SK-N-SH treated with all-trans-retinoic acid at 6 μM for 48 hours (cell line): ENCODE results near the gene OR7G1.

Experiments
- ATAC-seq: fragments of 200-7000 bp; cut with Tn5 transposase; 3 replicates; pipeline ENCODE4 v1.9.1; 2020; ENCODE audit warnings: mild to moderate bottlenecking, moderate library complexity
- ARNTL ChIP-seq: fragments of 450-650 bp; formaldehyde crosslinking; IDR thresholded peaks from 2 replicates; pipeline ENCODE4 v1.5.0; 2020; ENCODE audit warnings: low read depth, mild to moderate bottlenecking, moderate library complexity, borderline replicate concordance
- BACH2 ChIP-seq: fragments of 250-450 bp; sonication (Bioruptor Pico); IDR thresholded peaks from 2 replicates; pipeline ENCODE4 v1.9.0; 2021; ENCODE audit warnings: mild to moderate bottlenecking, borderline replicate concordance
- CSDC2 ChIP-seq: fragments of 250-450 bp; sonication (Bioruptor Pico); IDR thresholded peaks from 2 replicates; pipeline ENCODE4 v1.5.0; 2020; ENCODE audit warnings: mild to moderate bottlenecking, moderate library complexity
- ESRRG ChIP-seq: fragments of 250-450 bp; sonication (Bioruptor Pico); IDR thresholded peaks from 2 replicates; pipeline ENCODE4 v1.6.1; 2021; ENCODE audit warnings: mild to moderate bottlenecking
- GLIS3 ChIP-seq: fragments of 250-450 bp; sonication (Bioruptor Pico); IDR thresholded peaks from 2 replicates; pipeline ENCODE4 v1.5.0; 2020; ENCODE audit warnings: mild to moderate bottlenecking, moderate library complexity
- ISL1 ChIP-seq: fragments of 250-450 bp; sonication (Bioruptor Pico); IDR thresholded peaks from 2 replicates; pipeline ENCODE4 v2.1.2; 2022; ENCODE audit warnings: mild to moderate bottlenecking, moderate library complexity
- RARB ChIP-seq: fragments of 250-450 bp; sonication (Bioruptor Pico); IDR thresholded peaks from 2 replicates; pipeline ENCODE4 v1.8.0; 2021; ENCODE audit warnings: mild to moderate bottlenecking, moderate library complexity
- SNAI2 ChIP-seq: fragments of 250-450 bp; sonication (Bioruptor Pico); IDR thresholded peaks from 2 replicates; pipeline ENCODE4 v1.5.0; 2020; ENCODE audit warnings: mild to moderate bottlenecking, moderate library complexity
- TCF4 ChIP-seq: fragments of 250-450 bp; sonication (Bioruptor Pico); IDR thresholded peaks from 2 replicates; pipeline ENCODE4 v1.8.0; 2021; ENCODE audit warnings: mild to moderate bottlenecking, moderate library complexity, borderline replicate concordance
- TOX ChIP-seq: fragments of 250-450 bp; sonication (Bioruptor Pico); IDR thresholded peaks from 2 replicates; pipeline ENCODE4 v1.8.0; 2021; ENCODE audit warnings: mild to moderate bottlenecking, moderate library complexity, borderline replicate concordance
- ZC3H10 ChIP-seq: fragments of 250-450 bp; sonication (Bioruptor Pico); IDR thresholded peaks from 2 replicates; pipeline ENCODE4 v1.5.1; 2021; ENCODE audit warnings: mild to moderate bottlenecking, moderate library complexity
- ZFP3 ChIP-seq: fragments of 250-450 bp; sonication (Bioruptor Pico); IDR thresholded peaks from 2 replicates; pipeline ENCODE4 v1.5.0; 2020; ENCODE audit warnings: mild to moderate bottlenecking, moderate library complexity
- ZFP30 ChIP-seq: fragments of 450-650 bp; formaldehyde crosslinking; IDR thresholded peaks from 2 replicates; pipeline ENCODE4 v1.5.0; 2022; ENCODE audit warnings: mild to moderate bottlenecking, moderate library complexity
- ZNF565 ChIP-seq: fragments of 450-650 bp; formaldehyde crosslinking; conservative IDR thresholded peaks from 2 replicates; pipeline ENCODE4 v1.5.0; 2020; ENCODE audit warnings: low read depth, mild to moderate bottlenecking, moderate library complexity
- ZNF70 ChIP-seq: fragments of 450-650 bp; formaldehyde crosslinking; IDR thresholded peaks from 2 replicates; pipeline ENCODE4 v1.5.0; 2020; ENCODE audit warnings: mild to moderate bottlenecking, moderate library complexity
- ZNF8 ChIP-seq: fragments of 450-650 bp; formaldehyde crosslinking; IDR thresholded peaks from 2 replicates; pipeline ENCODE4 v1.5.0; 2020; ENCODE audit warnings: mild to moderate bottlenecking, moderate library complexity
- TF ChIP-seq, protein P1 (sequence below): fragments of 250-450 bp; sonication (Bioruptor Pico); IDR thresholded peaks from 2 replicates; pipeline ENCODE4 v1.8.0; 2020; ENCODE audit warnings: mild to moderate bottlenecking, moderate library complexity, borderline replicate concordance
- TF ChIP-seq, protein P2 (sequence below): fragments of 250-450 bp; sonication (Bioruptor Pico); IDR thresholded peaks from 2 replicates; pipeline ENCODE4 v1.5.1; 2020; ENCODE audit warnings: low read depth, mild to moderate bottlenecking, moderate library complexity
- TF ChIP-seq, protein P3 (sequence below): fragments of 250-450 bp; sonication (Bioruptor Pico); IDR thresholded peaks from 2 replicates; pipeline ENCODE4 v1.5.1; 2021; ENCODE audit warnings: mild to moderate bottlenecking, moderate library complexity
- TF ChIP-seq, protein P4 (sequence below): fragments of 250-450 bp; sonication (Bioruptor Pico); IDR thresholded peaks from 2 replicates; pipeline ENCODE4 v1.5.0; 2020; ENCODE audit warnings: mild to moderate bottlenecking, moderate library complexity

Gene OR7G1

DNA sequence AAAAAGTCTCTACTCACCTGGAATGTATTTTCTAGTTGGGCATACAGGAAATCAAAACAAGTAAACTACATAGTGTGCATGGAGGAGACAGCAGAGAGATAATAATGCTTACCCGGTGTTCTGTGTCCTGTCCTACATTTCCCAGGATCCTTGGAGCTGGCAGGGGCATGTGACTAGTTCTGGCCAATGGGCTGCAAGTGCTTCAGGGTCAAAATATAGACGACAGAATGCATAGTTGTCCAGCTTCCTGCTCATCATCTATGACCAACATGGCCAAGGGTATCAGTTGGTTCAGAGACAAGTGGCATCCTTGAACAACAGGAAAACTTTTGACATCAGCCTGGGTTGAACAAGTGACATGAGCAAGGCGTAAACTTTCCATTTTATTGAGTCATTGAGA lies 33.1 kb upstream of the OR7G1 start:
- no peak for ATAC-seq
- TF ChIP-seq GLIS3 (CRISPR knock-in tag) (no peak), ESRRG (CRISPR knock-in tag) (no peak), TCF4 (no peak), ZNF8 (CRISPR knock-in tag) (no peak), ZFP30 (CRISPR knock-in tag) (no peak), BACH2 (CRISPR knock-in tag) (no peak)
- TF ChIP-seq, protein P1, sequence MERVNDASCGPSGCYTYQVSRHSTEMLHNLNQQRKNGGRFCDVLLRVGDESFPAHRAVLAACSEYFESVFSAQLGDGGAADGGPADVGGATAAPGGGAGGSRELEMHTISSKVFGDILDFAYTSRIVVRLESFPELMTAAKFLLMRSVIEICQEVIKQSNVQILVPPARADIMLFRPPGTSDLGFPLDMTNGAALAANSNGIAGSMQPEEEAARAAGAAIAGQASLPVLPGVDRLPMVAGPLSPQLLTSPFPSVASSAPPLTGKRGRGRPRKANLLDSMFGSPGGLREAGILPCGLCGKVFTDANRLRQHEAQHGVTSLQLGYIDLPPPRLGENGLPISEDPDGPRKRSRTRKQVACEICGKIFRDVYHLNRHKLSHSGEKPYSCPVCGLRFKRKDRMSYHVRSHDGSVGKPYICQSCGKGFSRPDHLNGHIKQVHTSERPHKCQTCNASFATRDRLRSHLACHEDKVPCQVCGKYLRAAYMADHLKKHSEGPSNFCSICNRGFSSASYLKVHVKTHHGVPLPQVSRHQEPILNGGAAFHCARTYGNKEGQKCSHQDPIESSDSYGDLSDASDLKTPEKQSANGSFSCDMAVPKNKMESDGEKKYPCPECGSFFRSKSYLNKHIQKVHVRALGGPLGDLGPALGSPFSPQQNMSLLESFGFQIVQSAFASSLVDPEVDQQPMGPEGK (CRISPR knock-in tag): no peak
- TF ChIP-seq, protein P2, sequence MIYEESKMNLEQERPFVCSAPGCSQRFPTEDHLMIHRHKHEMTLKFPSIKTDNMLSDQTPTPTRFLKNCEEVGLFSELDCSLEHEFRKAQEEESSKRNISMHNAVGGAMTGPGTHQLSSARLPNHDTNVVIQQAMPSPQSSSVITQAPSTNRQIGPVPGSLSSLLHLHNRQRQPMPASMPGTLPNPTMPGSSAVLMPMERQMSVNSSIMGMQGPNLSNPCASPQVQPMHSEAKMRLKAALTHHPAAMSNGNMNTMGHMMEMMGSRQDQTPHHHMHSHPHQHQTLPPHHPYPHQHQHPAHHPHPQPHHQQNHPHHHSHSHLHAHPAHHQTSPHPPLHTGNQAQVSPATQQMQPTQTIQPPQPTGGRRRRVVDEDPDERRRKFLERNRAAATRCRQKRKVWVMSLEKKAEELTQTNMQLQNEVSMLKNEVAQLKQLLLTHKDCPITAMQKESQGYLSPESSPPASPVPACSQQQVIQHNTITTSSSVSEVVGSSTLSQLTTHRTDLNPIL: no peak

DNA sequence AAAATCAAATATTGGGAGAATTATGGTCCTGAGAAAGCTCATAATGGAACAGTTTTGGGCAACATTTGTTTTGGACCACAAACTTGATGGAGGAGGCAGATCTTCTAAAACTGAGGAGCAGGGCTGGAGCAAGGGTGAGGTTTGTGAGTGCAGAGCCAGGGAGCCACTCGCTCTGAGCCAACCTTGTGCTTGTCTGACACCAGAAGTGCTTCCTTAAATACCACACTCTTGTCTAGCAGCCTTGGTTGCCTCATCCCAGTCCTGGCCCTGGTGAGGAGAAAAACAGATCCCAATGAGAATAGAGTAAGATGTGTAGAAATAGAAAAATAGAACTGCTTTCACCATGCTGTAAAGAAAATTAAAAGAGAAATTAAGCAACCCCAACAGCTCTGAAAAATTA lies 31.3 kb upstream of the OR7G1 start:
- no peak for ATAC-seq
- TF ChIP-seq, protein P1 (CRISPR knock-in tag): no peak
- no peak for TF ChIP-seq ESRRG (CRISPR knock-in tag)
- TF ChIP-seq, protein P2: no peak
- TF ChIP-seq BACH2 (CRISPR knock-in tag): no peak
- no peak for TF ChIP-seq ZNF565 (CRISPR knock-in tag)
- no peak for TF ChIP-seq ZC3H10 (CRISPR knock-in tag)
- TF ChIP-seq SNAI2: no peak
- no peak for TF ChIP-seq ISL1
- TF ChIP-seq, protein P3, sequence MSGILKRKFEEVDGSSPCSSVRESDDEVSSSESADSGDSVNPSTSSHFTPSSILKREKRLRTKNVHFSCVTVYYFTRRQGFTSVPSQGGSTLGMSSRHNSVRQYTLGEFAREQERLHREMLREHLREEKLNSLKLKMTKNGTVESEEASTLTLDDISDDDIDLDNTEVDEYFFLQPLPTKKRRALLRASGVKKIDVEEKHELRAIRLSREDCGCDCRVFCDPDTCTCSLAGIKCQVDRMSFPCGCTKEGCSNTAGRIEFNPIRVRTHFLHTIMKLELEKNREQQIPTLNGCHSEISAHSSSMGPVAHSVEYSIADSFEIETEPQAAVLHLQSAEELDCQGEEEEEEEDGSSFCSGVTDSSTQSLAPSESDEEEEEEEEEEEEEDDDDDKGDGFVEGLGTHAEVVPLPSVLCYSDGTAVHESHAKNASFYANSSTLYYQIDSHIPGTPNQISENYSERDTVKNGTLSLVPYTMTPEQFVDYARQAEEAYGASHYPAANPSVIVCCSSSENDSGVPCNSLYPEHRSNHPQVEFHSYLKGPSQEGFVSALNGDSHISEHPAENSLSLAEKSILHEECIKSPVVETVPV (CRISPR knock-in tag): no peak
- TF ChIP-seq TCF4: no peak
- TF ChIP-seq CSDC2: no peak
- no peak for TF ChIP-seq RARB (CRISPR knock-in tag)
- TF ChIP-seq ZFP3 (CRISPR knock-in tag): no peak
- no peak for TF ChIP-seq ZNF8 (CRISPR knock-in tag)
- no peak for TF ChIP-seq GLIS3 (CRISPR knock-in tag)
- TF ChIP-seq, protein P4, sequence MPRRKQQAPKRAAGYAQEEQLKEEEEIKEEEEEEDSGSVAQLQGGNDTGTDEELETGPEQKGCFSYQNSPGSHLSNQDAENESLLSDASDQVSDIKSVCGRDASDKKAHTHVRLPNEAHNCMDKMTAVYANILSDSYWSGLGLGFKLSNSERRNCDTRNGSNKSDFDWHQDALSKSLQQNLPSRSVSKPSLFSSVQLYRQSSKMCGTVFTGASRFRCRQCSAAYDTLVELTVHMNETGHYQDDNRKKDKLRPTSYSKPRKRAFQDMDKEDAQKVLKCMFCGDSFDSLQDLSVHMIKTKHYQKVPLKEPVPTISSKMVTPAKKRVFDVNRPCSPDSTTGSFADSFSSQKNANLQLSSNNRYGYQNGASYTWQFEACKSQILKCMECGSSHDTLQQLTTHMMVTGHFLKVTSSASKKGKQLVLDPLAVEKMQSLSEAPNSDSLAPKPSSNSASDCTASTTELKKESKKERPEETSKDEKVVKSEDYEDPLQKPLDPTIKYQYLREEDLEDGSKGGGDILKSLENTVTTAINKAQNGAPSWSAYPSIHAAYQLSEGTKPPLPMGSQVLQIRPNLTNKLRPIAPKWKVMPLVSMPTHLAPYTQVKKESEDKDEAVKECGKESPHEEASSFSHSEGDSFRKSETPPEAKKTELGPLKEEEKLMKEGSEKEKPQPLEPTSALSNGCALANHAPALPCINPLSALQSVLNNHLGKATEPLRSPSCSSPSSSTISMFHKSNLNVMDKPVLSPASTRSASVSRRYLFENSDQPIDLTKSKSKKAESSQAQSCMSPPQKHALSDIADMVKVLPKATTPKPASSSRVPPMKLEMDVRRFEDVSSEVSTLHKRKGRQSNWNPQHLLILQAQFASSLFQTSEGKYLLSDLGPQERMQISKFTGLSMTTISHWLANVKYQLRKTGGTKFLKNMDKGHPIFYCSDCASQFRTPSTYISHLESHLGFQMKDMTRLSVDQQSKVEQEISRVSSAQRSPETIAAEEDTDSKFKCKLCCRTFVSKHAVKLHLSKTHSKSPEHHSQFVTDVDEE (CRISPR knock-in tag): no peak
- TF ChIP-seq ZNF70: no peak
- TF ChIP-seq ARNTL (CRISPR knock-in tag): no peak

DNA sequence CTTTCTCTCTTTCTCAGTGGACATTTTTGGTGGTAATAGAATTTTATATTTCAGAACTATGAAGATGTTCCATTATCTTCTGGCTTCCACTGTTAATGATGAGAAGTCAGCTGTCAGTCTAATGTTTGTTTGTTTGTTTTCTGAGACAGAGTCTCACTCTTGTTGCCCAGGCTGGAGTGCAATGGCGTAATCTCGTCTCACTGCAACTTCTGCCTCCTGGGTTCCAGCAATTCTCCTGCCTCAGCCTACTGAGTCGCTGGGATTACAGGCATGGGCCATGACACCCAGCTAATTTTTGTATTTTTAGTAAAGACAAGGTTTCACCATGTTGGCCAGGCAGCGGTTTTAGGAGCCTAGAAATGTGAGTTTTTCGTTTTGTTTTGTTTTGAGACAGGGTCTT lies 29.4 kb upstream of the OR7G1 start:
- TF ChIP-seq, protein P1 (CRISPR knock-in tag): no peak
- TF ChIP-seq ISL1: no peak
- no peak for TF ChIP-seq BACH2 (CRISPR knock-in tag)
- no peak for TF ChIP-seq ARNTL (CRISPR knock-in tag)
- no peak for TF ChIP-seq TOX (CRISPR knock-in tag)
- TF ChIP-seq, all 23 proteins: peak for 0

More for the DNA sequence above, 29.4 kb upstream of the OR7G1 start:
- no peak for ATAC-seq
